Suppressor macrophage (primary cell): ENCODE measurements around the gene FBH1.
"Not testable (repeated sequence)": the region's sequence is repeated elsewhere in the genome, so short reads cannot be mapped to it uniquely, and the experiment has no call there.

Experiments
- DNase-seq, 4 experiments: peaks; one replicate each; pipeline ENCODE4 v3.0.0-alpha.2; 2020 to 2022

FBH1 gene

DNA sequence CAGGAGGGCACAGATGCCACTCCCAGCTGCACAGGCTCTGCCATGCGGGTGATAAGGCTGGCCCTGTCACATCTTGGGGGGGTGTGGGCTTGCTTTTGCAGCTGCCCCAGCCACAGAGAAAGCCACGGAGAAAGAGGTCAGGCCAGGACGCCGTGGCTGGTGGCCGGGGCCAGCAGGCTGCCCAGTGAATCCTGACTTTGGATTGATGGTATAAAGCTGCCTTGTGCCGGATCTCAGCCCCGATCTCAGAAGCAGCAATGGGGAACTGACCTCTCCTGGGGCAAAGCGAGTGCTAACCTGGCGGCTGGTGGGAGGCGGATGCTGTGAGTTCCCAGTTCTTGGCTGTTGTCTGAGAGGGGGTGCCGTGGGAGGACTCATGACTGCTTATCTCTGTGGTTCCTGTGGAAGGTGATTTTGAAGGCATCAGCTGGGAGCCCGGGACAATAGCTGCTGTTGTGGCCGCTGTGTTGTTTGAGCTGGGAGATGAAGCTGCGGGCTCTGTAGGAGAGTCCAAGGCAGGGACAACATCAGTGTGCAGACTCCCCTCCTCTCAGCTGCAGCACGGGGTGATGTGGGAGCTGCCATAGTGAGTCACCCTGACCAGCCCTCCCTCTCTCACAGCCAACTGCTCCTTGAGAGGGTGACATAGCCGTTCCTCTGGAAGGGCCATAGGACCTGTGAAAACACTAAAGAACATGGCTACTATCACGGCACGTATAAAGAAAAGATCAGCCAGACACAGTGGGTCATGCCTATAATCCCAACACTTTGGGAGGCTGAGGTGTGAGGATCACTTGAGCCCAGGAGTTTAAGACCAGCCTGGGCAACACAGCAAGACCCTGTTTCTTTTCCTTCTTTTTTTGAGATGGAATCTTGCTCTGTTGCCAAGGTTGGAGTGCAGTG lies 70.3 kb downstream of the FBH1 start:
- DNase-seq, result no peak

DNA sequence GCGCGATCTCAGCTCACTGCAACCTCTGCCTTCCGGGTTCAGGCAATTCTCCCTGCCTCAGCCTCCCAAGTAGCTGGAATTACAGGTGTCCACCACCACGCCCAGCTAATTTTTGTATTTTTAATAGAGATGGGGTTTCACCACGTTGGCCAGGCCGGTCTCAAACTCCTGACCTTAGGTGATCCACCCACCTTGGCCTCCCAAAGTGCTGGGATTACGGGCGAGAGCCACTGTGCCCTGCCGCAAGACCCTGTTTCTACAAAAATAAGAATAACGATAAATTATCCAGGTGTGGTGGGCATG lies 70.9 kb downstream of the FBH1 start:
- not testable (repeated sequence) for DNase-seq

DNA sequence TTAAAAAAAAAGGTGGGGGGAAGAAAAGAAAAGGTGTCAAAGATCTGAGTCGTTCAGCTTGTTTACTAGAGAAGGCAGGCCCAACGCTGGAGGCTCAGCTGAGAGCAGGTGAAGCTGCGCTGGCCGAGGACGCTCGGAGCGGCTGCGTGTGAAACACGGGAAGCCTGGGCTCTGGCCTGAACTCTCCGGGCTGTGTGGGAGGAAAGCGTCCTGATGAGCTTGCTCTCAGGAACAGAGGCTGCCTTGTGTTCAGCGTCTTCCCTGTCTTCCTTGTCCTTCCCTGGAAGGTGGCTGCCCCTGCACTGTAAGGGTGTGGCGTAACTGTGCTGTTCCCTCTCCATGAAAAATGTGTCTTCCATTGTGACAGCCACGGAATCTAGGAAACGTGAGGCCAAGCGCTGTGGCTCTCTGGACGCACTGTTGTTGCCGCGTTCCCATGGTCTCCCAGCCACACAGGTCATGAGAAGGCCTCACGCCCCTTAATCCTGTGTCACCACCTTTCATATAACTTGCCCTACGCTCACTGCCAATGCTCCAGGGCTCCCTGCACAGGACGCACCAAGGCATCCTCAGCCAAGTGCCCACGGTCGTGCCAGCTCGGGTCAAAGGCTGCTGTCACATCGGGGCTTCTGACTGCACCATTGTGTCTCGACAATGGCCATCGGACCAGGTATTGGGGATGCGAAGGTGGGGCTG lies 71.5 kb downstream of the FBH1 start:
- no peak for DNase-seq

DNA sequence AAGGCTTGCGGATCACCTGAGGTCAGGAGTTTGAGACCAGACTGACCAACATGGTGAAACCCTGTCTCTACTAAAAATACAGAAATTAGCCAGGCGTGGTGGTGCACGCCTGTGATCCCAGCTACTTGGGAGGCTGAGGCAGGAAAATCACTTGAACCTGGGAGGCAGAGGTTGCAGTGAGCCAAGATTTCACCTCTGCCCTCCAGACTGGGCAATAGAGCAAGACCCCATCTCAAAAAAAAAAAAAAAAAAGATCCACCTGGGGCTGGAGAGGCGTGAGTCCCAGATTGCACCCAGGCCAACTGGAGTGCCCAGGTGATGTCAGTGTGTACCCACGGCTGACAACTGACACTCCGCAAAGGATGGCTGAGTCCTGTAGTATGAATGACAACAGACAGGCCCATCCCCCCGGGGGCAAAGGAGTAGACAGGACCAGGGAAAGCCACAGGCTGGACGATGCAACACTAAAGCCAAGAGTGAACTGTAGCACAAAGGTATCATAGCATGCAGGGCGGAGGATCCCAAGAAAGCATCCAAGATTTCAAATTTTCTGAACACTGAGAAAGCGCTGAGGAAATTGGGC lies 72.4 kb downstream of the FBH1 start:
- not testable (repeated sequence) for DNase-seq

DNA sequence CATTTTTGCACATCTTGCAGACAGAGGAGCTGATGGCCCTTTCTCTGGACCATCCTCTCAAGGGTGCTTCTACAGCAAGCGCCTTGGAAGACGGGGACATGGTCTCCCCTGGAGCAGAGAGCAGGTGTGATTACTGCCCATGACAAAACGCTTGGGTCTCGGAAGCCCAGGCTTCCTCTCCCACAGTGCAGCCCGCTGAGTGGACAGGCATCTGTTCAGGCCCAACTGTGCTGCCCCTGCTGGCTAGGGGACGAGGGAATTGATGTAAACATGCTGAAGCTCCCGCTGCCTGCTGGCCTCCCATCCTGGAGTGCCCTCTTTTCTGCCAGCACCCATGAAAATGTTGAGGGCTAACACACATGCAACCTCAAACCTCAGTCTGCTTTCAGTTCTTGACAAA lies 73.0 kb downstream of the FBH1 start:
- no peak for DNase-seq

DNA sequence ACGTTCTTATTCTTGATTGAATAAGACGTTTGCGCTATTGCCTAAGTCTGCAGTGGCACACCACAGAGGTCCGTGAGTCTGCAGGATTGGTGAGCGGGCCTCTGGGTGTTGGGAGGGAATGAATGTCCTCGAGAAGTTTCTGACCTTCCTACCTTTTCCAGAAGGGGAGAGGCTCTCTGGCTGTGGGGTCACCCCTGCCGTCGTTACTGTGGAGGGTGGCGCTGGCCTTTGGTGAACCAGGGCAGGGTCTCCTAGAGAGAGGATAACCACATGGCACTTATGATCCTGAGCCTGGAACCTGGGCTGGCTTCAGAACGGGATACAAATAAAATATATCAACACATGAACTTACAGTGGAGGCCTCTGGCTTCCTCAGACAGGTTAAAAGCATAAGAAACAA lies 73.5 kb downstream of the FBH1 start:
- DNase-seq, result no peak

DNA sequence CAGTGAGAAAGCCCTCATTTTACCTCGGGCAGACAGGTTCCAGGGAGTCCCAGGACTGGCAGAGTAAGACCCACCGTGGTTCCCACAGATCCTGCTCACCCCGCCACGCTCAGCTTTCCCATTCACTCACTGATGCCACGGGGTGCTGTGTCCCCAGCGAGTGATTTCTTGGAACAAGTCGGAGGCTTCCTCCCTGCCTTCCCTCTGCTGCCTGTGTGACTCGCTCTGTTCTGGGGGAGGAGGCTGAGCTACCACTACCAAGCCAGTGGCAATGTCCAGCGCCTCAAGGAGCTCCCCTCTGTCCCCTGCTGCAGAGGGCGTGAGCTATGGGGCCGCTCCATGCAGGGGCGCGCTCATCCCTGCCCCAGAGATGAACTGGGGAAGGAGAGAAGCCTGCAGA lies 74.7 kb downstream of the FBH1 start:
- no peak for DNase-seq

DNA sequence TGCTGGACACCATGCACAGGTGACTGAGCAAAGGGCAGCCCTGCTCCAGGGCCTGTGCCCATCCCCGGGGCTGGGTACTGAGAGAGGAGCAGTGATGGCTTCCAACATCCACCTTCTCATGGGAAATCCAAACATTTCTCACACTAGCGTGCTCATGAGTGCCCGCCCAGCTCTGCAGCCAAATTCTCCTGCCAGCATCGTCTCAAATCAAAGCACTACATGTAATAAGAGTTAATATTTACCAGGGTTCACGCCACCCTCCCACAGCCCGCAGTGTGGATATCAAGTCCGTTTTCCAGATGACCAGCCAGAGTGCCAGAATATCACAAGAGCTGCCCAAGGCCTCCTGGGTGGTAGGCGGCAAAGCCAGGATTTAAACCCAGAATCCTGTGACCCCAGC lies 75.2 kb downstream of the FBH1 start:
- no peak for DNase-seq

DNA sequence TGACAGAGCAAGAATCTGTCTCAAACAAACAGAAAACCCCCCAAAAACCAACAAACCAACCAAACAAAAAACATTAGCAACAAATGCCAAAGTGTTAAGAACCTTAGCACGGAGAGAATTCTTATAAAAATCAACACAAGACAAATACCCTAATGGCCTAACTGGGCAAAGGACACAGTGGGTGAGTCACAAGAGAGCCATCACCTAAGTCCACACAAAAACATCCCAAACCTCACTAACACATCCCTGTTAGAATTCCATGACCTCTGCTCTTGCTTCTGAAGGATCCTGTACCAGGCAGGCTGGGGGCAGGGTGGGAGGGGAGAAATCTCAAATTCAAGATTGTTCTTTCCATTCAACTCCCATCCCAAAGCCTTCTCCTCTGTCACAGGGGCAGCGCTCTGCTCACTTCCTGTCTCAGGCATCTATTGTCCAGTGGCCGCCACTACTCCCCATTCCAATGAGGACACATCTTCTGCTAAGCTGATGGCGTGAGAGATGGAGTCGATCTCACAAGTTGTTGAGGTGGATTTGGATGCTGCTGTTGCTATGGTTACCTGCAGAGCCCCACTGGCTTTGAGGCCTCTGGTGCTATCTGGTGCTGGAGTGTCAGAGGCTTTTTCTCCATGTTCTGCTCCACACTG lies 78.1 kb downstream of the FBH1 start:
- no peak for DNase-seq

DNA sequence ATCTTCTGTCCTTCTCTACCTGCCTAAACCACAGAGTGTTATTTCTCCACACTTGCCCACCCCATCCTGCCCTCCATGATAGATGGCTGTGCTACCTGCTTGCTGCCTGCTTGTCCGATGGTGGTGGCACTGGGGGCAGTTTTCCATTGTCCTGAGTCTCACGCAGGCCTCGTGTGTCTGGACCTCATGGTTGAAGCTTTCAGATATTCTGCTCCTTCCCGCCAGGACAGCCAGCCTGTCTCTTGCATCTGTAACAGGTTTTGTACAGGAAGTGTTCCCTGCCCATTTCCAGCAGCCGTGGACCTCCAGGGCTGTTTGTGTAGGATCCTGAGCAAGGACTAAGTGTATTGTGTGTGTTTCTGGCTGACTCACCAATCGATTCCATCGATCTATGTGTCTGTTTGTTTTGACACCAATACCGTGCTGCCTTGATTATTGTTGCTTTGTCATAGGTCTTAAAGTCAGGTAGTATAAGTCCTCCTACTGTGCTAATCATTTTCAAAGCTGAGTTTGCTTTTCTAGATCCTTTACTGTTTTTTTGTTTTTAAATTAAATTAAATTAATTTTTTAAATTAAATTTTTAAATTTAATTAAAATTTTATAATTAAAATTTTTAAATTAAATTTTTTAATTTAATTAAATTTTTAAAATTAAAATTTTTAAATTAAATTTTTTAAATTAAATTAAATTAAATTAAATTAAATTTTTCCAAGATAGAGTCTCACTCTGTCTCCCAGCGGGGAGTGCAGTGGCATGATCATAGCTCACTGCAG lies 78.8 kb downstream of the FBH1 start:
- DNase-seq, result no peak

DNA sequence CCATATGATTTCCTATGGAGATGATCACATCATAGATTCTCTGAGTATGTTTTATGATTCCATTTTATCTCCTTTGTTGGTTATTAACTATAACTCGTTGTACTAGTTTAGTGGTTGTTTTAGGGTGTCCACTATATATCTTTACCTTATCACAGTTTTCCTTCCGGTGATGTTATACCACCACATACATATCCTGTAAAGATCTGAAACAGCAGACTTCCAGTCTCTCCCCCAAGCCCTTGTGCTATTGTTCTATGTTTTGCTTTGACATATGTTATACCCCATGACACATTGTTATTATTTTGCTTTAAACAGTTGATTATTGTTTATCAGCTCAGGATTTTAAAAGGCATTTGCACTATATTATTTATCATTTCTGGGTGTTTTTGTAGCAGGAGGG lies 80.0 kb downstream of the FBH1 start:
- no peak for DNase-seq

DNA sequence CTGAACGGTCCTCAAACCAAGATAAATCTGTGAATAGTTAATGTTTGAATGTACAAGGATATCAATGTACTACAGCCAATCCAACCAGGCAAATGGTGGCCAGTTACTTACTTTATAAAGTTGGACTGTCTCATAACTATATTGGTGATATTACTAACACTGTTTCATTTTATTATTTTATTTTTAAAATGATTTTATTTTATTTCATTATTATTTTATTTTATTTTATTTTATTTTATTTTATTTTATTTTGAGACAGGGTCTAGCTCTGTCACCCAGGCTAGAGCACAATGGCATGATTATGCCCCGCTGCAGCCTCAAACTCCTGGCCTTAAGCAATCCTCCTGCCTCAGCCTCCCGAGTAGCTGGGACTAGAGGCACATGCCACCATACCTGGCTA lies 80.5 kb downstream of the FBH1 start:
- DNase-seq, result no peak

DNA sequence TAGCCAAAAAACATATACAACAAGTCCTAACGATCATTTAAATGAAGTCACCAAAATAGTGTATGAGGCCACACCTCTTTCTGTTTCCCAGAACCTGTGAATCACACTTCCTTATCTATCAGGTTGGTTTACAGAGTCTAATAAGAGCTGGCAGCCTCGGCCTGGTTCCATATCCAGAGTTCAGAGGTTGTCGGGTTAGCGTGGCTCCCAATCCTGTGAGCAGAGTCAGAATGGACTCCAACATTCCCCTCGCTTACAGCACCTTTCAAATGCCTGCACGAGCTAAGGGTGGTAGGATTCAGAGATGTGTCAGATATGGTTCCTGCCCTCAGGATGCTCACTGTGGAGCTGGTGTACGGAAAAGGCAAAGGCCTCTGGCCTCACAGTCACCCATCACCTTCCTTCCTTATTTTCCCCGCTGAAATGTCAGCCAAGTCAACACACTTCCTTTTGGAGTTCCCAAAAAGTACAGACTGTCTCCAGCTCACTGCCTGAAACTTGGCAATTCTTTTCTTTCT lies 81.3 kb downstream of the FBH1 start:
- peak; percentile 31 to 66 (median 55) for DNase-seq

DNA sequence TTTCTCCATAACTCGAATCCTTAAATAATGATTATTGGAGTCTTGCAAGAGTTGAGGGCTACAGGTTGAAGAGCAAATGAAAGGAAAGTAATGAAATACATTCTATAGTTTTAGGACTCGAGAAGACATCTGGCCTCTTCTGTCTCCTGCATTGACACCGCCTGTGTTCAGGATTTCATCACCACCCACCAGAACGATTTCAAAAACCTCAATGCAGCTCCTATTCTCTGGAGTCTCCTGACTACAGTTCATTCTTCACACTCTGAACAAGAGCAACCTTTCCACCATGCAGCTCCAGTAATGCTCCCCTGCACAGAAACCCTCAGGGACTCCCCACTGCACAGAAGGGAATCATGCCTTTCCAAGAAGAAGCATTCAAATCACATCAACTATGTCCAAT lies 81.8 kb downstream of the FBH1 start:
- peak in 2 of 4 experiments; percentile 12 to 26 for DNase-seq

DNA sequence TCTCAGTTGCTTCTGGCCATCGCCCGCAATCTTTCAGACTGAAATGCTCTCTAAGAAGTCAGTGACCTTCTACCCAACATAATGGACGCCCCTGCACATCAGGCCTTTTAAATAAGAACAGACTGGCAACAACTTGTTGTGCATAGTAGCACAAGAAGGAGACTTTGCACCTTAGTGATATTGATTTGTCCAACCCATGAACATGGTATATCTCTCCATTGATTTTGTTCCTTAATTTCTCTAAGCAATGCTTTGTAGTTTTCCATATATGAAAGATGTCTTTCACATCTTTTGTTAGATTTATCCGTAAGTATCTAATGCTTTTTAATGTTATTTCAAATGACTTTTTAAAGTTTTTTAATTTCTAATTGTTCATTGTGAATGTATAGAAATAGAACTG lies 83.0 kb downstream of the FBH1 start:
- DNase-seq, result no peak

DNA sequence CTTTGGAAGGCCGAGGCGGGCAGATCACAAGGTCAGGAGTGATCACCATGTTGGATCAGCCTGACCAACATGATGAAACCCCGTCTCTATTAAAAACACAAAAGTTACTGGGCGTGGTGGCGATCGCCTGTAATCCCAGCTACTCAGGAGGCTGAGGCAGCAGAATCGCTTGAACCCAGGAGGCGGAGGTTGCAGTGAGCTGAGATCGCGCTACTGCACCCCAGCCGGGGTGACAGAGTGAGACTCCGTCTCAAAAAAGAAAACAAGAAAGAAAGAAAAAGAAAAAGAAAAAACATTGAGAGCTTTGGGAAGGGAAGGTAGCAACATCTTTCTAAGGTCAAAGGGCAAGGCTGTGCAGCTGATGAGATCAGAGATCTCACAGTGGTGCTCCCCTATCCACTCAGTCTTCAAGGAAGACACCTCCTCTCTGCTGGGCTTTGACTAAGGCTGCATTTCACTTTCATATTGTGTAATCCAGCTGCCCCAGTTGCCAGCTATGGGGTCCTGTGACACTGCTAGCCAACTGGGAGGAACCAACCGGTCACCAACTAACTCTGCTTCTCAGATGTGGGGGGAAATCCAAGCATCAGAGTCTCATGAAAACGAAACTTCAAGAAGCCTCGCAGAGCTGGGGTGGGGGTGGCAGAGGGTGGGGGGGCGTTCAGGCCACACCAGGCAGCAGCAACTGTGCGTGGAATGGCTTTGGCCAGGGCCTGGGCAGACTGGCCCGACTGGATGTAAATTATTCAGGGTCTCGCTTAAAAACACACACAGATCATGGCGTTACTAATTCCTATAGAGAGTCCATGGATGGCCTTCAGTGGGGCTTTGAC lies 85.8 kb downstream of the FBH1 start:
- peak; percentile 68 to 85 (median 79) for DNase-seq

DNA sequence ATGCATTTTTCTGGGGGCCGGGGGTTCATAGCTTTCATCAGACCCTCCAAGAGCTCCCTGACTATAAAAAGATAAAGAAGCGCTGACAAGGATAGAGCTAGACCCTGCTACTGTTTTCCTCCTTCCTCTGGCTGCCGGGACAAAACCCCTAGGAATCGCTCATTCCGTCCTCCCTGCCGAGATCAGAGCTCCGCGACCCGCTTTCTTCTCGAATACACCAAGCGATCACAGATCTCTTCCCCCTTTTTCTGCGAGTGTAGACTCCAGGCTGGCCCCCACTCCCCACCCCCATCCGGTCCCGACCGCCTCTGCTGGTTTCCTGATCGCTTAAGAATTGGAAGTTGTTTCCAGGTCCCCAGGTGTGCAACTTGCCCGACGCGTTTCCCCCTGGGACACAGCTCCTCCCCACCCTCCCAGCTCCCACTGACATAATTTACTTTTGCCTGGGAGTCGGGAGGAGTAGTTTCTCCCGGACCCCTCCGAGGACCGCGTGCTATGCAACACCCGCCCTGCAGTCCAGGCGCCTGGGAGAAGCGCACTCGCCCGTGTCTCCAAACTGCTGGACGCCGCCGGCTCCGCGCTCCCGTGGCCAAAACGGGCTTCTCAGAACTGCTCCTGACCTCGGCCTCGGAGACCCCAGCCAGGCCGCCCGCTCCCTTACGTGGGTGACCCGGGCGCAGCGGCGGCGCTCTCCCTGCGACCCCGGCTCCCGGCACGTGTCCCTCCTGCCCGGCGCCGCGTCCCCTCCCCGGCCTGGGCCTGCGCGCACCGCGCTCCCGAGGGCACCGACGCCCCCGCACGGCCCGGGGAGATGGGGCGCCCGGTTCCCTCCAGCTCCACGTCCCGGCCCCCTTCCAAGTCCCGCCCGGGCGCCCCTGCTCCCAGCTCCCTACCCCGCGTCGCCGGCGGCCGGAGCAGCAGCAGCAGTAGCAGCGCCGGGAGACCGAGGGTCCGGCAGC lies 86.7 kb downstream of the FBH1 start:
- peak; percentile 30 to 75 (median 57) for DNase-seq

DNA sequence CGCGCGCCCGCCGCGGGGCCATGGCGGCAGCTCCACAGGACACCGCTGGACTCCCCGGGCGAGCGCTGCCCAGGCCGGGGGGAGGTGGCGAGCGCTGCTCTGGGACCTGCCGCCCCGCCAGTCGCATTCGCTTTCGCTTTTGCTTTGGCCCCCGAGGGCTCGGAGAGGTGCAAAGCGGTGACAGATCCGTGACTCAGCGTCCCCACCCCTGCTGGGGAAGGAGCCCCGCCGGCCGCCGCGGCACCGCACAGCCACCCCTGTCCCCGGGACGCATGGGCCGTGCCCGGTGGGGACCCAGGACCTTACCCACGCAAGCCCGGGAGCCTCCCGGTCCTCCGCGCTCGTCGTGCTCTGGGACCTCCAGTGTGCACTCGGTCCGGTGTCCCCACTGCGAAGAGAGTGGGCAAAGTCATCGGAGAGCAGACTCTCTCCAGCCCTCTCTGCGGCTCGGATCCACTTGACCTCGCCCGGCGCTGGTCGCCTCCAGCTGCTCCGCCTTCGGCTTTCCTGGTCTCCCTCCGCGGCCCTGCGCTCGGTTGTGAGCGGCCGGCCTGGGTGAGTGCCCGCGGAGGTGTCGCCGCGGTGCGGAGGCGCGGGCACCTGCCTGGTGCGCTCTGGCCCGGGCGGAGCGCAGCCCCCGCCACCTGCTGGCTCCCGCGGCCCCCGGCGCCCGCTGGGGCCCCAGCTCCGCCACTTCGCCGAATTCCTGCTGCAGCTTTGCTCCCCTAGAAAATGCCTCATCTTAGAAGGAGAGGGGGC lies 87.6 kb downstream of the FBH1 start, which contains the start of gene IL15RA:
Gene IL15RA (minus strand): TSS at position 73 of the 759 bp plus-strand sequence. CDS start 51 bp downstream, at position 22.
- DNase-seq, result peak; percentile 60 to 79 (median 72)

DNA sequence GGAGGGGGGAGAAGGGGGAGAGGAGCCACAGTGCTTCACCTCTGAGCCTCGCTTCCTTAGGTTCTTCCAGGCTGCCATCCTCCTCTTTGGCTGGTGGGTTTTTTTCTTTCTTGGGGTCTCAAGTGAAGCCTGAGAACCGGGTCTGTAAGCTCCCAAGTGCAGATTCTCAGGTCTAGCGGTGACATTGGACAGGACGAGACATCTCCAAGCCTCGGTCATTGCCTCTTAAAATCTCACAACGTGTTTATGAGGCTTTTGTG lies 88.1 kb downstream of the FBH1 start:
- no peak for DNase-seq

DNA sequence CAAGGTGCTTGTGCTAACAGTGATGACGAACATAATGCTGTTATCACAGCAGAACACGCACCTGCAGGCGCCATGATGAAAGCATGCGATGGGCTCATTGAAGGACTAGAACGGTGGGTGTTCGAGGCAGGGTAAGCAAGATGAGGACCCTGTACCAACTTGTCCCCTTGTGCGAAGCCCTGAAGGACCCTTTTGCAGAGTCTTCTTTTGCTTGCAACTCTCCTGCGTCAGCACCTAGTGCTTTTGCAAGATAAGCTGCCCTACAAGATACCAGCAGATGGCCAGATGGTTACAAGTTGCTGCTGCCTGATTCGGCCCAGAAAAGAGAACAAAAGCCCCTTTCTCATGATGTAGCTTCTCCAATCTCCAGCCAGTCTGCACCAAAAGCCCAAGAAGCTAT lies 91.5 kb downstream of the FBH1 start:
- no peak for DNase-seq
